ENCODE results near the gene MRPL54. TPM values are rescaled to one million over a fixed set of nuclear protein-coding genes. Genes with fewer than 3 reads are reported as not detected.

Gene MRPL54
- total RNA-seq, 1 donor from 2014 or later: 120 TPM

DNA sequence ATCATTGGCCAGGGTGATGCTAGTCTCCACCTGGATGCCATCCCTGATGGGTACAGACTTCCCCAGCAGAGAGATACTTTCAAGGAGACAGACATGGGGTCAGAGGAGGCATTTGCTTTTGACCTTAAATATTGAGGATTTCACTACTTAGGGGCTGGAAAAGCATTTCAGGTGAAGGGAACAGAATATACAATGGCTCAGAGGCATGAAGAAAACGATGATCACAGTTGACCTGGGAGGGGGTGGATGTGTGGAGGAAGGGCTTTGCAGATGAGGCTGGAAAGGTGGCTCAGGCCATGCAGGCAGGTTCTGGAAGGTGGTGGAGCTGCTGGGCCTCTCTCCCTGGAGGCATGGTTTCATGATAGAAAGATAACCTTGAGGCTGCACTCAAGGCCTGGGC is 19.8 kb downstream of the MRPL54 start:
- Histone ChIP-seq H3K27me3 (ENCODE audit: control insufficient read depth, insufficient read depth, low read length) (peaks cover 31% of the 10 kb centered on the region), H3K4me3 (ENCODE audit: low read depth, low read length) (no peak overlapping the region), H3K36me3 (ENCODE audit: control insufficient read depth, insufficient read depth, low read length) (no peaks in the 10 kb centered on the region)
- DNase-seq (ENCODE audit: low read depth): no peak
- TF ChIP-seq, protein P1, sequence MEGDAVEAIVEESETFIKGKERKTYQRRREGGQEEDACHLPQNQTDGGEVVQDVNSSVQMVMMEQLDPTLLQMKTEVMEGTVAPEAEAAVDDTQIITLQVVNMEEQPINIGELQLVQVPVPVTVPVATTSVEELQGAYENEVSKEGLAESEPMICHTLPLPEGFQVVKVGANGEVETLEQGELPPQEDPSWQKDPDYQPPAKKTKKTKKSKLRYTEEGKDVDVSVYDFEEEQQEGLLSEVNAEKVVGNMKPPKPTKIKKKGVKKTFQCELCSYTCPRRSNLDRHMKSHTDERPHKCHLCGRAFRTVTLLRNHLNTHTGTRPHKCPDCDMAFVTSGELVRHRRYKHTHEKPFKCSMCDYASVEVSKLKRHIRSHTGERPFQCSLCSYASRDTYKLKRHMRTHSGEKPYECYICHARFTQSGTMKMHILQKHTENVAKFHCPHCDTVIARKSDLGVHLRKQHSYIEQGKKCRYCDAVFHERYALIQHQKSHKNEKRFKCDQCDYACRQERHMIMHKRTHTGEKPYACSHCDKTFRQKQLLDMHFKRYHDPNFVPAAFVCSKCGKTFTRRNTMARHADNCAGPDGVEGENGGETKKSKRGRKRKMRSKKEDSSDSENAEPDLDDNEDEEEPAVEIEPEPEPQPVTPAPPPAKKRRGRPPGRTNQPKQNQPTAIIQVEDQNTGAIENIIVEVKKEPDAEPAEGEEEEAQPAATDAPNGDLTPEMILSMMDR (IDR thresholded peaks at IDR 0.05; ENCODE audit: insufficient read depth, low read length, poor library complexity, severe bottlenecking): no peak

DNA sequence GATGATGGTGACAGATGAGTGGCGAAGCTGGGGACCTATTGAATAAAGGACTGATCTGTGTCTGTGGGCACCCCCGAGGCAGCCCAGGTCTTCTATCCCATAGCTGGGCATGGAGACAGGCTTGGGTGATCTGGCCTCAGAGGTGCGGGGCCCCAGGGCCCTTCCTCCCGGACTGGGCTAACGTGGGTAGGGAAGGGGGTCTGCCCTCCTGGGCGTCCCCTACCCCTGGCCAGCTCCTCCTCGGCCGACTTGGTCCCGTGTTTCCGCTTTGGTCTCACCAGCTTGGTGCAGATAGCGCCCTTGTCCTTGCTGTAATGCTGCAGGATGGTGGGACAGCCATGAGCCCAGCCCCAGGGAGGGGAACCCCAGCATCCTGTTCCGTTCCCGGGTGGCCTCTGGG is 20.4 kb downstream of the MRPL54 start:
- no peaks in the 10 kb centered on the region for H3K36me3 ChIP-seq (ENCODE audit: control insufficient read depth, insufficient read depth, low read length)
- TF ChIP-seq, protein P1 (IDR thresholded peaks at IDR 0.05; ENCODE audit: insufficient read depth, low read length, poor library complexity, severe bottlenecking): no peak
- no peak for DNase-seq (ENCODE audit: low read depth)

DNA sequence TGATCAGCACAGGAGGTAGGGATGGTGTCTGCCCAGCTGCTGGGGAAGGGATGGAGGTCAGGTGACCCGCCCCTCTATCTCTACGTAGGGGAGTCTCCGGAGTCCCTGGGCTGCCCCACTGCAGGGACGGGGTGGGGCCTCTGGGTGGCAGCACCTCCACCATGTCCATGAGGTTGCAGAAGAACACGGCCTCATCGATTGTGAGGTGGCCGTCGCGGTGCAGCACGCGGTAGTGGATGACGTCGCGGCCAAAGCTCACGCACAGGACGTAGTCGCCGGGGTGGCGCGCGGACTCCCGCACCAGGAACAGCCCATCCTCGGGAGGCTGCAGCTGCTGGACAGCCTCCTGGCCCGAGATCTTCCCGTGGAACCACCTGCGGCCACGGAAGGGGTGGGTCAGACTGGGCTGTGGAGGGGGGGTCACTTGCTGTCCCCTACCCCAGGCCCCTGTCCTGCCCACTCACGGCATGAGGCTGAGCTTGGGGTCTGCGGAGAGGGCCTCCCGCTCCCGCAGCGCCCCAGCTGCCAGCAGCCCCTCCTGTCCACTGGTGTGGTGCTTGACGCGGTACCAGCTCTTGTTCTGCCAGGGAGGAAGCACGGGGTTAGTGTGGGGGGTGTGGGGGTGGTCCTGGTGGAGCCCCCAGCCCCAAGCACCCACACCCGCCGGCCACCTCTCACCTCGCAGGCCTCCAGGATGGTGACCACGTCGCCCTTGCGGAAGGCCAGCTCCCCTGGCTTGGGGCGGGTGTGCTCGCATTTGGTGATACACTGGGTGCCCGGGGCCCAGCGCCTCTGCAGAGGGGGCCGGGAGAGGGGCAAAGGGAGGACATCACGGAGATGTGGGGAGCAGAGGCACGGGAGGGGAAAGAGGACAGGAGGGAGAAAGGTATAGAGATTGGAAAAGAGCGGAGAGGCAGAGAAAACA is 21.4 kb downstream of the MRPL54 start:
- DNase-seq (ENCODE audit: low read depth): no peak
- TF ChIP-seq, protein P1 (IDR thresholded peaks at IDR 0.05; ENCODE audit: insufficient read depth, low read length, poor library complexity, severe bottlenecking): no peak
- peaks cover 31% of the 10 kb centered on the region for H3K27me3 ChIP-seq (ENCODE audit: control insufficient read depth, insufficient read depth, low read length)
- no peak overlapping the region for H3K4me3 ChIP-seq (ENCODE audit: low read depth, low read length)
- H3K36me3 ChIP-seq (ENCODE audit: control insufficient read depth, insufficient read depth, low read length): no peaks in the 10 kb centered on the region

More for the DNA sequence above, 20.4 kb downstream of the MRPL54 start:
- Histone ChIP-seq H3K27me3 (ENCODE audit: control insufficient read depth, insufficient read depth, low read length) (peaks cover 31% of the 10 kb centered on the region), H3K4me3 (ENCODE audit: low read depth, low read length) (no peak overlapping the region)

DNA sequence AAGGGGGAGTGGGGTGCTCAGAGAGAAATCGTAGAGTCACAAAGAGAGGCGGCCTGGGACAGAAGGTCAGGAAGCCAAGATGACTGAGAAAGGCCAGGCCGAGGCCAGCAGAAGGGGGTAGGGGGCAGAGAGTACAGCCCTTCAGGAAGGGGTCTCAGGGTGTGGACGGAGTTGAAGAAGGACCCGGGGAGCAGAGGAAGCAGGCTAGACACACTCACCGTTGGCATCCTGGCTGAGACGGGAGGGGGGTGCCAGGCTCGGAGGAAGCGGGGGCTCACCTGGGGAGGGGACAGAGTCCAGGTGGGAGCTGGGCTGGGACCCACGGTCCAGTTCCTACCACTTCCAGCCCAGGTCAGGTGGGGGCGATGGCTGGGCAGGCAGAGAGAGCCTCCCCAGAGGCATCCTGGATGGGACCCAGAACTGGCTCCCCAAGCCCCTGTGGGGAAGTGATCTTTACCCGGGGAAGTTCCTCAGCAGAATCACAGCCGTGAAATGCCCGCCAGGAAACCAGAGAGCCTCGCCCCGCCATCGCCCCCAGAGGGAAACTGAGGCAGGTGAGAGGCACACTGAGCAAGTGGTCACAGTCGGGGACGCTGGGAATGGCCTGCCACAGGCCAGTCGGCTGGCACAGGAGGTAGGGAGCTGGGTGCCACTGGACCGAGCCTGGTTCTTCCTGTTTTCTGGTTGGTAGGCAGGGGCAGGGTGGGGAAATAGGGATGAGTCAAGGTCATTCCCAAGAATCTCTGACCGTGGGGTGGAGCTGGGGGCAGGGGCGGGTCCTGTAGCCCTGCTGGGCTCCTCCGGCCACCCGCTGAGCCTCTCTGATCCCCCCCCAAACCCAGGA is 22.3 kb downstream of the MRPL54 start:
- Histone ChIP-seq H3K27me3 (ENCODE audit: control insufficient read depth, insufficient read depth, low read length) (peaks cover 31% of the 10 kb centered on the region), H3K4me3 (ENCODE audit: low read depth, low read length) (no peak overlapping the region), H3K36me3 (ENCODE audit: control insufficient read depth, insufficient read depth, low read length) (no peaks in the 10 kb centered on the region)
- TF ChIP-seq, protein P1 (IDR thresholded peaks at IDR 0.05; ENCODE audit: insufficient read depth, low read length, poor library complexity, severe bottlenecking): no peak
- no peak for DNase-seq (ENCODE audit: low read depth)

DNA sequence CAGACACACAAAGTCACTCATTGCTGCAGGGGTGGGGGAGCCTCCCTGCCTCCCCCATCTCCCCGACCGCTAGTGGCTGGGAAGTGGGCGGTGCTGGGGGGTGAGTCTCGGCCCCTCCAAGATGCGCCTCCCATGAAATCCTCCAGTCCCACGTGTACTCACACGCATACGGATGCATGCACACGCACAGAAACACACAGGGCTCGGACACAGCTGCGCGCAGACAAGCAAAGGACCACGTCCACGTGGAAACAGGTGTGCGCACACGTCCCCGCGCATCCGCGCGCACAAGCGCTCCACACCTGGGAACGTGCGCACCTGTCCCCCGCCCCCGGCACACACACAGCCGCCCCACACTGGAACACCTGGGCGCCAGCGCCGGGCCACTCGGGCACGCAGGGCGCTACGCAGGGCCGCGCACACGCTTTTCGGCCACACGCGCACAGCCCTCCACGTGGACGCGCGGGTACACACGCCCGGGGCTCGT is 23.0 kb downstream of the MRPL54 start:
- H3K36me3 ChIP-seq (ENCODE audit: control insufficient read depth, insufficient read depth, low read length): no peaks in the 10 kb centered on the region
- no peak overlapping the region for H3K4me3 ChIP-seq (ENCODE audit: low read depth, low read length)

More for the DNA sequence above, 23.0 kb downstream of the MRPL54 start:
- no peak for DNase-seq (ENCODE audit: low read depth)
- TF ChIP-seq, protein P1 (IDR thresholded peaks at IDR 0.05; ENCODE audit: insufficient read depth, low read length, poor library complexity, severe bottlenecking): no peak
- peaks cover 31% of the 10 kb centered on the region for H3K27me3 ChIP-seq (ENCODE audit: control insufficient read depth, insufficient read depth, low read length)
